Loucy (cell line): ENCODE data around the gene PIAS2.

Source experiments
- EZH2phosphoT487 ChIP-seq: fragments of 200-600 bp; IDR thresholded peaks from 2 replicates; pipeline ENCODE4 v1.6.1; 2018; ENCODE audit warnings: antibody characterized with exemption, mild to moderate bottlenecking, moderate library complexity, borderline replicate concordance
- TF ChIP-seq, protein P1 (sequence below): fragments of 200-600 bp; sonication (generic); conservative IDR thresholded peaks from 2 replicates; pipeline ENCODE4 v1.5.1; 2014; ENCODE audit warnings: mild to moderate bottlenecking, antibody characterized with exemption, low read length

DNA sequence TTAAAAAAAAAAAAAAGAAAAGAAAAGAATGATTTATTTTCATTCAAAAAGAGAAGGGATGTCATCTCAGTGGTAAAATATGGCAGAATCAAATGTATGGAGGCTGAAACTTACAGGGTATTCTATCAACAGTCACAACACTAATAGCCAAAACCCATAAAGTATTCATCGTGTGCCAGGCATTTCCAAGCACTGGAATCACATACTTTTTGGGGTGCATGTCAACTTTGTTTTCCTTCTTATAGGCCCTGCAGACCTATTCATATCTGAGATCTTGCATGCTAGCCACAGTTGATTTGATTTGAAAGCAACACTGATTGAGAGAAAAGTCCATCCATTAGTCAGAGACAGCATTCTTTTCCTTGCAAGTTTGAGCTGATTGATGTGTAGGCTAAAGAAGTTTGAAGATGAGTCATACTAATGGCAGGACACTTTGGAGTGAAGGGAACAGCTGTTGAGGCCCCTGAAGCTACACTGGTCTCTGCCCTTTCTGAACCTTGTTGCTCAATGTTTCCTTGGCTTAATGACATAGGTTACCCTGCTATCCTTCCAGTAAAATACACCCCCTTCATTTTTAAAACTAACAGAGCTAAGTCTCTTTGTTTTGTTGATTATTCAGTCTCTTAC is 22.1 kb upstream of the PIAS2 start:
- TF ChIP-seq, protein P1, sequence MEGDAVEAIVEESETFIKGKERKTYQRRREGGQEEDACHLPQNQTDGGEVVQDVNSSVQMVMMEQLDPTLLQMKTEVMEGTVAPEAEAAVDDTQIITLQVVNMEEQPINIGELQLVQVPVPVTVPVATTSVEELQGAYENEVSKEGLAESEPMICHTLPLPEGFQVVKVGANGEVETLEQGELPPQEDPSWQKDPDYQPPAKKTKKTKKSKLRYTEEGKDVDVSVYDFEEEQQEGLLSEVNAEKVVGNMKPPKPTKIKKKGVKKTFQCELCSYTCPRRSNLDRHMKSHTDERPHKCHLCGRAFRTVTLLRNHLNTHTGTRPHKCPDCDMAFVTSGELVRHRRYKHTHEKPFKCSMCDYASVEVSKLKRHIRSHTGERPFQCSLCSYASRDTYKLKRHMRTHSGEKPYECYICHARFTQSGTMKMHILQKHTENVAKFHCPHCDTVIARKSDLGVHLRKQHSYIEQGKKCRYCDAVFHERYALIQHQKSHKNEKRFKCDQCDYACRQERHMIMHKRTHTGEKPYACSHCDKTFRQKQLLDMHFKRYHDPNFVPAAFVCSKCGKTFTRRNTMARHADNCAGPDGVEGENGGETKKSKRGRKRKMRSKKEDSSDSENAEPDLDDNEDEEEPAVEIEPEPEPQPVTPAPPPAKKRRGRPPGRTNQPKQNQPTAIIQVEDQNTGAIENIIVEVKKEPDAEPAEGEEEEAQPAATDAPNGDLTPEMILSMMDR: no peak
- TF ChIP-seq EZH2phosphoT487: no peak
